Activated naive CD4-positive, alpha-beta T cell treated with anti-CD3 and anti-CD28 coated beads, Interleukin-2, amount 10 ng/mL, durations not matched to agents 7 days and 5 days (primary cell): ENCODE data around the gene BICDL2.

Experiments used
- CTCF ChIA-PET: fragments of 350-600 bp; sonication (Branson Sonifier 250); formaldehyde crosslinking; loops from one replicate; lab custom pipeline; 2021; ENCODE audit warnings: antibody characterized with exemption; lab: Charles Lee
- DNase-seq: peaks from one replicate; pipeline ENCODE4 v3.0.0-alpha.2; 2020
- H3K27ac Mint-ChIP-seq: one replicate; pipeline ENCODE4 v1.8.0; 2021; ENCODE audit warnings: mild to moderate bottlenecking, moderate library complexity, mixed read lengths
- H3K27me3 Mint-ChIP-seq: one replicate; pipeline ENCODE4 v1.8.0; 2021; ENCODE audit warnings: mild to moderate bottlenecking, mixed read lengths
- H3K36me3 Mint-ChIP-seq: one replicate; pipeline ENCODE4 v1.8.0; 2021; ENCODE audit warnings: mixed read lengths
- H3K4me1 Mint-ChIP-seq: one replicate; pipeline ENCODE4 v1.8.0; 2021; ENCODE audit warnings: mixed read lengths
- H3K4me3 Mint-ChIP-seq: one replicate; pipeline ENCODE4 v1.8.0; 2021; ENCODE audit warnings: mild to moderate bottlenecking, moderate library complexity, mixed read lengths
- H3K9me3 Mint-ChIP-seq: one replicate; pipeline ENCODE4 v1.8.0; 2021; ENCODE audit warnings: mixed read lengths

Gene BICDL2

GRCh38 chr16:2982402-2982801 is 54.3 kb downstream of the BICDL2 start:
- H3K4me3 Mint-ChIP-seq, result no peak overlapping the region
- CTCF ChIA-PET, result interaction anchor here (0.9 to 1.3 kb wide), 4 partner anchors 12 to 106 kb away, joined by 3 to 5 read pairs (median 3); no protein-coding TSS in a partner anchor
- H3K9me3 Mint-ChIP-seq, result no peaks in the 10 kb centered on the region
- H3K27me3 Mint-ChIP-seq, result peaks cover 36% of the 10 kb centered on the region
- no peak overlapping the region for H3K27ac Mint-ChIP-seq
- peaks cover 7% of the 10 kb centered on the region for H3K36me3 Mint-ChIP-seq
- peaks cover 39% of the 10 kb centered on the region for H3K4me1 Mint-ChIP-seq
- no peak for DNase-seq

GRCh38 chr16:2981899-2982250 is 54.9 kb downstream of the BICDL2 start:
- no peaks in the 10 kb centered on the region for H3K9me3 Mint-ChIP-seq
- H3K27me3 Mint-ChIP-seq, result peaks cover 34% of the 10 kb centered on the region
- H3K27ac Mint-ChIP-seq, result peak overlapping the region; percentile 75
- peaks cover 12% of the 10 kb centered on the region for H3K36me3 Mint-ChIP-seq
- CTCF ChIA-PET, result interaction anchor here (1.2 to 2.2 kb wide), 5 partner anchors 12 to 55 kb away, joined by 3 to 14 read pairs (median 4); partner anchors contain the start of gene PAQR4
- no peak for DNase-seq
- peak overlapping the region; percentile 88 for H3K4me3 Mint-ChIP-seq
- H3K4me1 Mint-ChIP-seq, result peaks cover 44% of the 10 kb centered on the region

GRCh38 chr16:2981177-2981898 is 55.4 kb downstream of the BICDL2 start:
- Mint-ChIP-seq H3K27ac (peak overlapping the region; percentile 82), H3K4me1 (peaks cover 46% of the 10 kb centered on the region), H3K27me3 (peaks cover 29% of the 10 kb centered on the region), H3K9me3 (no peaks in the 10 kb centered on the region), H3K36me3 (peaks cover 13% of the 10 kb centered on the region), H3K4me3 (peak overlapping the region; percentile 88)
- CTCF ChIA-PET, result interaction anchor here (1.0 to 2.2 kb wide), 7 partner anchors 12 to 75 kb away, joined by 3 to 14 read pairs (median 4); partner anchors contain the start of gene PAQR4
- no peak for DNase-seq

- Mint-ChIP-seq H3K4me1 (peaks cover 46% of the 10 kb centered on the region), H3K36me3 (peaks cover 13% of the 10 kb centered on the region), H3K27me3 (peaks cover 21% of the 10 kb centered on the region), H3K4me3 (peak within 1 kb of the TSS; percentile 88), H3K9me3 (no peaks in the 10 kb centered on the region), H3K27ac (peak within 1 kb of the TSS; percentile 86)
- CTCF ChIA-PET, result interaction anchor here (1.0 to 2.2 kb wide), 6 partner anchors 11 to 76 kb away, joined by 3 to 14 read pairs (median 4); partner anchors contain the start of gene PAQR4
- DNase-seq, result peak; percentile 95
Measured at GRCh38 chr16:2980227-2981176, 56.2 kb downstream of the BICDL2 start, which contains the start of gene PKMYT1. Gene PKMYT1, minus strand, starts transcription at chr16:2980446. Its CDS starts 789 bp downstream, at chr16:2979657.

GRCh38 chr16:2979669-2980226 is 57.0 kb downstream of the BICDL2 start:
- Mint-ChIP-seq H3K4me1 (peaks cover 46% of the 10 kb centered on the region), H3K27ac (peak overlapping the region; percentile 86), H3K4me3 (peak overlapping the region; percentile 88), H3K36me3 (peaks cover 13% of the 10 kb centered on the region), H3K27me3 (peaks cover 16% of the 10 kb centered on the region), H3K9me3 (no peaks in the 10 kb centered on the region)
- CTCF ChIA-PET, result interaction anchor here (1.5 to 2.2 kb wide), 2 partner anchors 10 to 28 kb away, joined by 5 to 14 read pairs; partner anchors contain the start of gene PAQR4
- DNase-seq, result peak; percentile 60
